Esophagus muscularis mucosa (tissue), 4 donors: ENCODE measurements around the gene RNF111.

Experiments used
- CTCF ChIP-seq, 3 experiments: fragments of 200-600 bp in 2 of 3; fragments of 450-650 bp in 1 of 3; sonication (generic) in 2 of 3; IDR thresholded peaks; one replicate each; pipeline ENCODE4 v1.5.1; 2017 to 2019; ENCODE audit warnings: antibody characterized with exemption in 3 of 3, mild to moderate bottlenecking in 2 of 3, moderate library complexity in 1 of 3
- EP300 ChIP-seq: sonication (generic); formaldehyde crosslinking; IDR thresholded peaks from one replicate; pipeline ENCODE4 v1.6.1; 2017; ENCODE audit warnings: antibody characterized with exemption
- POLR2A ChIP-seq: fragments of 450-650 bp; IDR thresholded peaks from one replicate; pipeline ENCODE4 v1.6.1; 2017; ENCODE audit warnings: antibody characterized with exemption, moderate library complexity, mild to moderate bottlenecking, low read depth
- POLR2AphosphoS5 ChIP-seq, 2 donors: sonication (generic); formaldehyde crosslinking; IDR thresholded peaks; one replicate each; pipeline ENCODE4 v1.6.1; 2017; ENCODE audit warnings: antibody characterized with exemption in 2 of 2

DNA sequence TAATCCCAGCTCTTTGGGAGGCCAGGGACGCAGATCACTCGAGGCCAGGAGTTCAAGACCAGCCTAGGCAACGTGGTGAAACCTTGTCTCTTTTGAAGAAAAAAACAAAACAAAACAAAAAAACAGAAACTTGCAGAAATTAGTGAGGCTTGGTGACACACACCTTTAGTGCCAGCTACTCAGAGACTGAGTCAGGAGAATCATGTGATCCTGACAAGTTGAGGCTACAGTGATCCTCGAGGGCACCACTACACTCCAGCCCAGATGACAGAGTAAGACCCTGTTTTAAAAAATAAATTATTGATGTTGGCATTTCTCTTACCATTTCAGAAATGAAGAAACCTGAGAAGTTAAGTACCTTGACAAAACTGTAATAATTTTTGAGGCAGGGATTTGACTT lies 72.9 kb downstream of the RNF111 start:
- TF ChIP-seq CTCF (IDR thresholded peaks at IDR 0.05) (no peak), EP300 (no peak), POLR2AphosphoS5 (IDR thresholded peaks at IDR 0.05) (no peak), POLR2A (no peak)
